Measurements from ENCODE around the gene EPHA7. TPM values are rescaled to one million over a fixed set of nuclear protein-coding genes. Genes with fewer than 3 reads are reported as not detected.

EPHA7 gene
- 10 to 100 TPM; 10.4 to 23.2 (median 21.1) TPM for polyA plus RNA-seq (ENCODE audit: insufficient read depth in 1 of 5, insufficient read length in 5 of 5, low replicate concordance in 1 of 5)
- long read RNA-seq, donor 1, partial matches to known transcripts, result 0 of 1 reads
- long read RNA-seq, donor 1, other reads (novel, unspliced or antisense), result 0 of 1 reads
- long read RNA-seq, donor 2, partial matches to known transcripts, result 0 of 1 reads
- long read RNA-seq, donor 2, other reads (novel, unspliced or antisense), result 0 of 1 reads
- long read RNA-seq, donor 3, partial matches to known transcripts, result 0 of 1 reads
- long read RNA-seq, donor 3, other reads (novel, unspliced or antisense), result 0 of 1 reads
- long read RNA-seq, donor 4, result 0 reads
- long read RNA-seq, donor 5, partial matches to known transcripts, result 0 of 1 reads
- long read RNA-seq, donor 5, other reads (novel, unspliced or antisense), result 0 of 1 reads
- long read RNA-seq, donor 6, full-length matches to known transcripts, result 3 of 3 reads
- long read RNA-seq, donor 6, partial matches to known transcripts, result 0 of 3 reads
- long read RNA-seq, donor 6, other reads (novel, unspliced or antisense), result 0 of 3 reads
- long read RNA-seq, donor 7, full-length matches to known transcripts, result 4 of 4 reads
- long read RNA-seq, donor 7, partial matches to known transcripts, result 0 of 4 reads
- long read RNA-seq, donor 7, other reads (novel, unspliced or antisense), result 0 of 4 reads
- long read RNA-seq, donor 8, result 0 reads

DNA sequence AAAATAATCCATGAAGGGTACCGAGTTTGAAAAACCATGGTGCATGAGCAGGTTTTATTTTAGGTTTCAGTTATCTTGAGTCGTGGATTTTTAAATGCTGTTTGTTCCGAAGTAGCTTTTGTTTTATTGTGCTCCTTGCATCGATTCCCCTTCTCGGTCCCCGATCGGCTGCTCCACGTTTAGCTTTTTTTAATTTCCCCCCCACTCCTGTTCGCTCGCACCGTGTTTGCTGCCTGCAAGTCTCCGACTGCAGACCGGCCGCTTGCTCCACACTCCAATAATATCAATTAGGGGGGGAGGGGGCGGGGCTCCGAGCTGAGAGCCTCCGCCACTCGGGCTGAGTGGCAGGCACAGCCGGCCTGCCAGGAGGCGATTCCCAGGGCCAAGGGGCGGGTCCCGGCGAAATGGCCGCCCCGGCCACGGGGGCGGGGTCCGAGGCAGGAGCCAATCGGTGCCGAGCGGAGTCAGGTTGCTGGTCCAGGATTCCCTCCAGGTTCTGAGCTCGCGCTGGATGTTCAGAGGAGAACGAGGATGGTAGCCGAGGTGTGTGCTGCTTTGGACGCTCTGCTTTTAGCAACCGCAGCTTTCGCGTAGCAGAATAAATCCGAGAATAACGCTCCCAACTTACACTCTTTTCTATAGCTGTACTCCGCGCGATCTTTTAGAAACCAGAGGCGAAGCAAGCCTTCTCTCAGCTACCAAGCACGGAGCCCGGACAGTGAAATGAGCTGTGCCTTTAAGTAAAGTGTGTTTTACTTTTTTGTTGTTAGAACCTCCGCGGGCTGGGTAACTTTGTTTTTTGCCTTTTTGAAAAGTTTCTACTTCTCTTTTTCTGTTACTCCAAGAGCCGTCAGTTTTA lies at the start of gene EPHA7:
Gene EPHA7, minus strand, starts transcription at position 256 of the 859 bp plus-strand sequence. Its CDS starts 218 bp downstream, at position 38.
- peak; percentile 98 for DNase-seq

DNA sequence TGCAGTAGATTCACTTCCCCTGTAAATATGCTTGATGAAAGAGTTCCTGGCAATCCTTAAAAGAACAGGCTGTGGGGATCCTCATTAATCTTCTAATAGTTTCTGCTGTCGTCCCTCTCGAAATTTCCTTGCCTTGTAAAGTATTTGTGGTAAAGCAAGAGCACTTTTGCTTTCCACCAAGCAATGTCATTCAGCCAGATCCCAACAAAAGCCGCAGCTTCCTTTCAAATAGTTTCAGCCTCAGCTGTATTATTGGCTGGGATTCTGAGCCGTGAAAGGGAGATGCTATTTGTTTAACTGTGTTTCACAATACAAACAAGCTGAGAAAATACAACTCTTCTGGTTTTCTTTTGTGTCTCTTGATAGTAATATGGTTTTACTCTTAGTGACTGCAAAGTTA lies 48.9 kb upstream of the EPHA7 start:
- DNase-seq, result peak in 1 of 2 donors; percentile 38

DNA sequence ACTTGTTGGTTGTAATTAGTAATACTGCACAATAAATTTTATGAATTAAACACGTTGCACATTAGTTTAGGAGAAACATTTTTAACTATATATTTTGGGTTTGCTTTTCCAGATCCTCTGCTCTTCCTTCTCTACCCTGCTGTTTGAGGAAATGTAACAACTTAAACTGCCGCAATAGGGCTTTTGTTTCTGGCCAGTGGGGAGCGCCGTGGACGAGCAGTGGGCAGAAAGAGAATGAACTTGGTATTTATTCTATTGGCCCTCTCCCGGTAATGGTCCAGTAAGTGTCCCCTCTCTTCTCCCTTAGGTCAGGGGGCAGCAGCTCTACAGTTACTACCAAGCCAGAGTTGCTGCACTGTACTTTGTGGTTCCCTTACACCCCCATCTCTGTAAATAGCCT lies 35.2 kb upstream of the EPHA7 start:
- DNase-seq, result no peak

DNA sequence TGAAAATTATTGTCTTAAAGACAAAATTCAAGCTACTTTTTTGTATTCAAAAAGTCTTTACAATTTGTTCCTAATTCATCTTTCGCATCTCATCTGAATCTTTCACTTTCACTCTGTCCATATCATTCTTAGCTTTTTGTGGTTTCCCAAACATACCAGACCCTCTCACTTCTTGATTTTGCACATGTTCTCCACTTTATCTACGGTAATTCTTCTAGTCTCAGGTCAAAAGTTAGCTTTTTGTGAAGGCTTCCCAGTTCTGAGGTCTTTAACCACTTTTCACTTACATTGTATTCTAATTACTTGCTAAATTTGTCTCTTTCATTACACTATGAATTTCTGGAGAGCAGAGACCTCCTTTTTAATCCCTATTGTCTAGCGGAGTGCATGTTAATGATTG lies 34.6 kb upstream of the EPHA7 start:
- DNase-seq, result no peak

DNA sequence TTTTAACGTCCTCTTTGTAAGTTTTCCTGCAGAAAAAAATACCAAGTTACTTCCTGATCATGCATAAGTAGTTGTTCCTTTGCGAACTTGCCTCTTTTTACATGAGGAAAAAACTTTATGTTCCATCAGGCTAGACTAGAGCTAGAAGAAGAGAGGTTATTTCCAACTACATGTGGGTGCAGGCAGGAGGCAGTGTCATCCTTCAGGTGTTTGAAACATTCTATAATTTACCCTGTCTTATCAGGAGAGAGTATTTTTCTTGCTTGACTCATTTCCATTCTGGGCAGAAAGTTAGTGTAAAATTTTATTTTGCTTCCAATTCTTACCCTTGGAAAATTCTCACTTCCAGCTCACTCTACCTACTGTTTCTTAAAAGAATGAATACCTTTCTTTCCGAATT lies 28.5 kb upstream of the EPHA7 start:
- no peak for DNase-seq

DNA sequence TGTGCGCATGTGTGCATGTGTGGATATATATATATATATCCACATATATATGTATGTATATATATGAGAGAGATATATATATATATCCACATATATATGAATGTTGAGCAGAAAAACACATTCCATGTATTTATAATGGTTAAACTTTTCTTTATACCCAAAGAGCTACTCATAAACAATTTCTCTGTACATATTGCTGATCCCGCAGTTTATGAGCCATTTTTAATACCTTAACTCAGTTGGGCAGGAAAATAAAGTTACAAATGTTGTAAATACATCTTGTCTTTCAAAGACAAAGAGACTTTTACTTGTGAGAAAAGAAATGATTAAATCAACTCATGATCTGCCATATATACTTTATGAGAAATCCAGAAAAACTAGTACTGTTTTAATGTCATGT lies 18.1 kb upstream of the EPHA7 start:
- no peak for DNase-seq

DNA sequence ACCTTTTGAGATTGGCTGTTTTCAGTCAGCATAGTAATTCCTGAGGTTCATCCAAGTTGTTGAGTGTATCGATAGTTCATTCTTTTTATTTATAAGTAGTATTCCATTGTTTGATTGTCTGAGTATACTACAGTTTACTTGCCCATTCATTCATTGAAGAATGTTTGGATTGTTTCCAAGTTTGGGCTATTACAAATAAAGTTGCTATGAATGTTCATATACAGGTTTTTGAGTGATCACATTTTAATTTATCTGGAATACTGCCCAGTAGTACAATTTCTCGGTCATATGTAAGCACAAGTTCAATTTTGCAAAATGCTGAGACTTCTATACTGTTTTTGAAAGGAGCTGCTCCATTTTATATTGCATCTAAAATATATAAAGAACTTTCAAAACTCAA lies 14.2 kb upstream of the EPHA7 start:
- no peak for DNase-seq

DNA sequence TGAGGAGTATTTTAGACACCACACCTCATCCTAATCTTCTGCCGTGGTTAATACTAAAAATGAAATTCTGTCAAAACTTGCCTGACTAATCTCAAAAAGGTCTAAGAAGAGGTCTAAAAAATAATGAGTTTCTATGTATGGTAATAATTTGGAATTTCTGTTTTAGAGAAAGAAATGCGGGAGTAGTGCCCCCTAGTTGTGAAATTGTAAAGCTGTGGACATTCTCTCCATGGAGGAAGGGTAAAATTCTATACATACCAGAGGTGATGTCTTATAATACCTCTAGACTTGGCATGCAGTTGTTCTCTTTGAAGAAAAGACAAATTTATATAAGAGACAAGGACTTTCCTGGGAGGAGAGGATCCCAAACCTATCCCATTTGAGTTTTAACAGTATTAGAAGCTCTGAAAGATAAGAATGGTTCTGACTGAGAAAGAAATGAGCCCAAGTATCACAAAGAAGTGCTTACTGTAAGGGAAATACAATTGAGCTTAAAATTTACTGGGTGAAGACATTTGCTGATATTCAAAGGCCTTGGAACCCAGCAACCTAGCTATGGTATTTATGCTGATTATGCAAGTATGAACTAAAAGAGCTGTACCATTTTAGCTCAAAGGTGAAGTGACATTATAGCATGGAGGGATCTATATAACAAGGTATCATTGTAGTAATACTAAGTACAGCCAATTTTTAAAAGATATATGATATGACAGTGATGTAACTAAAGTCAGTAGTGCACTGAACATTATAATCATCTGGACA lies 5.1 kb upstream of the EPHA7 start:
- no peak for DNase-seq

DNA sequence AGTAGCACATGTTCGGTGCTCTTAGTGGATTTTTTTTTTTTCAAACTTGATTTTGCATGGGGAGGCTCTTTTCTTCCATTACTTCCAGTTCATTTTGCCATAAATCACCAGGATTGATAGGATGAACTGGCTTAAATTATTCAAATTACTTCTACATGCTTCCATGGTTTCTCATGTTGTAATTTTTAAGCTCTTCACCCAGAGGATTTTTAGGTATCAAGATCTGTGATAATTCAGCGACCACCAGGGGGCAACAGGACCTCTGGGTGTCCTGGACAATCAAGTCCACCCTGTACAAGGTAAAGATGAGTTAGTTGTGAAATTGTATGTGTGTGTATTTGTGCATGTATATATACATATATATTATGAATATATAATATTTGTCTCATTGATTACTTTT lies 4.2 kb upstream of the EPHA7 start:
- peak; percentile 31 to 43 for DNase-seq

DNA sequence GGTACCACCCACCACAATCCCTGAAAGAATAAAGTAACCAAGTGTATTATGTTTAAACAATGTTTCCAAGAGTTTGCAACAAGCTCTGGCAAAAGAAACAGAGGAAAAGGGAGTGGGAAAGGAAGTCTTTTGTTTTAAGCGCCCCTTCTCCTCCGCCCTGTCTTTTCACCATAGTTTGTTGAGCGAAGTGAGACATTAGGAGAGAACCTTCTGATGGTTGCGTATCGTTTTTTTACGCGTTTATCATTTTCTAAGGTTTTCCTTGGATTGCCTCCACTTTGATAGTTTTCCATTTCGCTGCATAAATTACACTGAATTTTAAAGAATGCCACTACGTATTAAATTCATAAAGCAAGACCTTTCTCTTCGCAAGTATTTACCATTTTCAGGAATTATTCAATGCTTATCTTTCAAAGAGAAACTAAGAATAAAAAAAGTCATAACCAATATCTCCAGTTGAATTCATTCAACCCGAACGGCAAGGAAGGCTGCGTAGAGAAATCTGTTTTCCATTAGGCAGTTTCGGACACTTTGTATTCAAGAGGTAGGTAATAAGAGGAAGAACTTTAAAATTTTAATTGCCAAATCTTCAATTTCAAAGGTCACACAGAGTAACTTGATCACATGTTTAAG lies 920 bp upstream of the EPHA7 start:
- peak in 1 of 2 donors; percentile 13 for DNase-seq

DNA sequence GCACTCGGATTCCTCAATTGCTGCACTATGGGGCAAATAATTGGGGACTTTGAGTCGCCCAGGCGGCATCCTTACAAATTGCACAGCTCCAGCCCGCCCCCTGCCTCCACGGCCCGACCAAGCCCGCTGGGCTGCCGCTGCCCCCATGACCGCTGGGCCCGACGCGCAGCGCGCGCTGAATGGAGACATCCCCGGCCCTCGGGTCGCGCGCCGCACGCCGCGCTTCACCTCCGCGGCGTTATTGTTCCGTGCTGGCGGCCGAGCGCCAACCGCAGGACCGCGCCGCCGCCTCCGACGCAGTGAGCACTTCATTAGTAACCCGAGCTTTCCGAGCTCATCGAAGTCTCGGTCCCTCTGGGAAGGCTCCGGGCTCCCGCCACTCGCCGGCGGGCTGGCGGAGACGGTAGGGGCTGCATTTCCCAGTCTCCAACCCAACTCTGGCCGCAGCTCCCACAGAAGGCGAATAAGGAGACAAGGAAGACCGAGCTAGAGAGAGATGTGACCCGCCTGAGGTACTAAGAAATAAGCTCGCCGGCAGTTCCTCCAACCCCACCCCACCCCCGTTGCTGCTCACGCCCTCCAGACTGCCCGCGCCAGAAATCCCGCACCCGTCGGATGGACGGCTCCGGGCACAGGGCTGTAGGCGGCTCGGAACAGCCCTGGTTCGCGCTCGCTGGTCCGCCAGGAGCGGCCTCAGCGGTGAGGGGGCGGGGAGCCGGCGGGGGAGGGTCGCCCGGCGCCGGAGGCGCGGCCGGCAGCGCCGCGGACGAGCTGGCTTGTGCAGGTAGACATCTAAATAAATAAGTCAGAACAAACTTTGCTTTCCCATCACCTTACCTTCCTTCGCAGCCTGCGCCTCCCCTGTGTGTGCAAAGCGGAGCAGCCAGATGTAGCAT lies 703 bp downstream of the EPHA7 start:
- peak; percentile 56 to 65 for DNase-seq

DNA sequence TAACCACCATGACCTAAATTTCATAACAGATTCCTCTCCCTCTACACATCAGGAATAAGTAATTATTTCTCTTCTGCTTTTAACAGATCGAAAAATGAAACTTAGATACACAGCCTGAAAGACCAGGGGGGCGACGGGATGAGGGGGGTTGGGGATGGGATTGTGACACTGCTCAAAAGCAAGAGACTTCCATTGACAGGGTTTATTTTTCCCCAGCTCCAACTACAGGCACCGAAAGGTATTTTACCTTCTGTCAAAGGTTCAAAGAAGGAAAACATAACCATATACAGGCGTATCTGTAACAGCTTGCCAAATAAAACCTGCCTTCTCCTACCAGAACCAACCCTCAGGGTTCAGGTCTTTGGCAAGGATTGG lies 1.3 kb downstream of the EPHA7 start:
- no peak for DNase-seq

DNA sequence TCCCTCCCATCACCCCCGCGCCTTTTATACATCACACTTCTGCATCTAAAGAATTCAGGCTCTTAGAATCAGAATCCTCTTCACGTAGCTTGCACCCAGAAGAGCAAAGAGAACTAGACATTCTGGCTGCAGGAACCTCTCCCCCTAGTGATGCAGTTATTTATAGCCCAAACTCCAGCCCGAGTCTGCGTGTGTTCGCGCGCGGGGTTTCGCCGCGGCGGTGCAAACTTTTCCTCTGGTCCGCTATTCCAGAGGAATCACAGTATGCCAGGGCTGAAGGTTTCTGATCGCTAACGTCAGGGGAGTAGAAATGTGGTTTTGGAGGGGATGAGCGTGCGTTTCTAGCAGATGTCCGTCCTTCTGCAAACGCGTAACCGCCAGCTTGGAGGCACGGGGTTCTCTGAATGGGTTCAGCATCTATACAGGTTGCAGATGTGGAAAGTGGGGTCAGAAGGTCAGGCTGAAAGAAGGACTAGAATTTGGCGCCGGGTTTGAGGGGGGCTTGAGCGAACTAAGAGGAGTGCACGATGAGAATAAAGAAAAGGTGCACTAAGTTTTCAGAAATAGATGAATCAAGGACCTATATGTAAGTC lies 1.8 kb downstream of the EPHA7 start:
- DNase-seq, result peak in 1 of 2 donors; percentile 70

DNA sequence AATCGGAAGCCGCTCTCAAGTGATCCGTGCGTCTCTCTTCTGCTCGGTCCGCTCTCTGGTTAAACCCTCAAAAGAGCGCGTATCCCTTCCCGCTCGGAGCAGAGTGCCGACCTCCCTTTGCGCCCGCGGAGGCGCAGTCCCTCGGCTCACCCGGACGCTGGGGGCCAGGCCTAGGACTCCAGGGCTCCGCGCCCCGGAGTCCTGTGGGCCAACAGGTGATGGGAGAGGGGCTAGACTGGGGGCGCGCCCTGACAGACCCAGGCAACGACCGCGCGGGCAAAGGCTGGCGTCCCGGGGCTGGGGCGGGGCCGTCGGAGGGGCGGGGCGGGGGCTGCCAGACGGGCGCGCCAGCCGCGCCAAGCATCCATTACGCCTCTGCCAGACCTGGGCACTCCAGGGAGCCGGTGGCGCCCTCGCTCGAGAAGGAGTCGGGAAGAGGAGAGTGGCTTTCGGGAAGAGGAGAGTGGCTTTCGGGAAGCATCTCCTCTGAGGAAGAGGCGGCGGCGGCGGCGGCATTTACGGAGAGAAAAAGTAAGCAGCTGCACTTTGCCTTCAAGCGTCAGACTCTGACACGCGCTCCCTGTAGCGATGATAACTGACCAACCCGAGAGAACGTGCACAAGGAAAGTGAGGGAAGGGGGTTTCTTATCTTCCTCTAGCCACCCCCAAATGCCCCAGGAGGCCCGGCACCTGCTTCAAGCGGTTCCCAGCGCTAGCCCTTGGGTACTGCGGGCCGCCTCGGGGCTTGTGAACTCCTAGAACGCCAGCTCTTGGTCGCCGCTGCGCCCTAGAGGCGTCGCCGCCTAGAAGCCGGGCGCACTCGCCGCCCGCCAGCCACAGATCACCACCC lies 2.6 kb downstream of the EPHA7 start:
- DNase-seq, result peak; percentile 58 to 62

DNA sequence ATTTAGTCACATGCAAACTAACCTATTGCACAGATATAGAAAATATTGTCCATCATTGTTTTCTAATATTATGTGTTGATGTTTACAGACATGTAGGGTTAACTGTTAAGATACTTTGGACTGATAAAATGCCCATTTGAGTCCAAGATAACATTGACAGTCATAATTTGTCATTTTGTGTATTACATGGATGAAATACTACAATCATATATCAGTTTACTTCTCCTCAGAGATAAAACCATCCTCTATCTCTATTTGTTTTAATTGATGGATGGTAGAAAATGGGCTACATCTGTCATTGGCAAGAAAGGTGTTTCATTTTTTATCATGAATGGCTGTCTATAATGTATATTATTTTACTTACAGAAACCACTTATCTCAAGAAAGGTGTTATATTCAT lies 6.2 kb downstream of the EPHA7 start:
- no peak for DNase-seq

DNA sequence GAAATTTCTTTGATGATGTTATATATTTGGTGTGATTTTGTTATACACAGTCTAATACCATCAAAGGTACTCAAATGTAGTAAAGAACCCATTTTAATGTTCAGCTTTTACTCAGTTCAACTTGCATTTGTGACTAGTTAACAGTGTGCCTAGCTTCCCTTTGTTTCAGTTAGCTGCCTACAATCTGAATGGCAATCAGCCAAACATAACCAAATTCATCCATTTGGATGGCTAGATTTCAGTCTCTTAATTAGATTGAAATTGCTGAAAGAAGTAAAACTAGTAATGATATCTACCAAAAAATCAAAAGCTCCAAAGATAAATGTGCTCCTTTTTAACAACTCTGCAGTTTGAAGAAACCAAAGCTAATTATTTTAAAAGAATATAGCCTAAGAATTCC lies 6.9 kb downstream of the EPHA7 start:
- no peak for DNase-seq

DNA sequence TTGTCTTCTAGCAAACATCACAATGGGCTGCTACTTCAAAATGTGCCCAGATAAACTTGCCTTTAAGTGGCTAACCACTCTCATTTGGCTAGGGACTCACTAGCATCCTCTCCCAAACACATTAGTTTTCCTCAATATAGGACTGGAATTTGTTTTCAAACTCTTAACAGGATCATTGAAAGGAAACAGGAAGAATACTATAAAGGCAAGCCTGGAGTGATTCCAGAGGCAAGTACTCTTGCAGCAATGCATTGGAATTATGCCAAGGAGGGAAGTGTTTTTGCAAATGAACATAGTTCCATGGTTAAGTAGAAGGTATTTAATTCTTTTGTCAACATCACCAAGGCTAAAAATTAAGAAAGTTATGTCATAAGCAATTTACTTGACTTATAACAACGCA lies 12.2 kb downstream of the EPHA7 start:
- peak; percentile 62 to 67 for DNase-seq

DNA sequence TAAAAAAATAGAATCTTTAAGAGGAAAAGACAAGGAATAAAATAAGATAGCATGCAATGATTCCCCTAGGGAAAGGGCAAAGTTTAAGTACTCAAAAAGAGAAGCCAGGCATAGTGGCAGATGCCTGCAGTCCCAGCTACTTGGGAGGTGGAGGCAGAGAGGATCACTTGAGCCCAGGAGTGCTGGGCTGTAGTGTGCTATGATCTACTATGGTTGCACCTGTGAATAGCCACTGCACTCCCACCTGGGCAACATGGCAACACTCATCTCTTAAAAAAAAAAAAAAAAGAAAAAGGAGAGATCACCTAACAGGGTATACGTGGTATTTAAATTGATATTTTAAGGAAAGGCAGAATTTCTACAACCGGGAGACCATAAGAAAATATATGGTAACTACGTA lies 16.0 kb downstream of the EPHA7 start:
- no peak for DNase-seq

DNA sequence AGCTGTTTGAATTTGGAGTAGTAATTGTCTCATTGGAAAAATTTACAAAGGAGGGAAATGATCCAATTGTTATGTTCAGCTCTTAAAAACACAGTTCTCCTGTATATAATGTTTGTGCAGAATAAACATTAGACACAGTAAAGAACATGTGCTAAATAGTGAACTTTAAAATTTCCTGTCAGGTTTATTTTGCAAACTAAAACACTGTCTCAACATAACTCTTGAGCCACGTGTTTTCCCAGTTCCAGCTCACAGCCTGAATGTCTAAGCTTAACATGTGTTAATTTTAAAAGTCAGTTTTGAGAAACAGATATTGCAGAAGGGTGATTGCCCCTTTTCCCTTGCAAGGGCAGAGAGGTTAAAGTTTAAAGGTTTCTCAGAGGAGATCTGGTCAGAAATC lies 20.6 kb downstream of the EPHA7 start:
- no peak for DNase-seq

All from right lung (tissue), 10 donors.